GM19193 (cell line): Measurements from ENCODE around the gene DPM3.

Experiments
- POLR2A ChIP-seq: IDR thresholded peaks from 4 replicates; pipeline ENCODE4 v1.6.1; 2011; ENCODE audit not compliant: insufficient read depth, insufficient read length; ENCODE audit errors: extremely low read depth

The DPM3 gene

DNA sequence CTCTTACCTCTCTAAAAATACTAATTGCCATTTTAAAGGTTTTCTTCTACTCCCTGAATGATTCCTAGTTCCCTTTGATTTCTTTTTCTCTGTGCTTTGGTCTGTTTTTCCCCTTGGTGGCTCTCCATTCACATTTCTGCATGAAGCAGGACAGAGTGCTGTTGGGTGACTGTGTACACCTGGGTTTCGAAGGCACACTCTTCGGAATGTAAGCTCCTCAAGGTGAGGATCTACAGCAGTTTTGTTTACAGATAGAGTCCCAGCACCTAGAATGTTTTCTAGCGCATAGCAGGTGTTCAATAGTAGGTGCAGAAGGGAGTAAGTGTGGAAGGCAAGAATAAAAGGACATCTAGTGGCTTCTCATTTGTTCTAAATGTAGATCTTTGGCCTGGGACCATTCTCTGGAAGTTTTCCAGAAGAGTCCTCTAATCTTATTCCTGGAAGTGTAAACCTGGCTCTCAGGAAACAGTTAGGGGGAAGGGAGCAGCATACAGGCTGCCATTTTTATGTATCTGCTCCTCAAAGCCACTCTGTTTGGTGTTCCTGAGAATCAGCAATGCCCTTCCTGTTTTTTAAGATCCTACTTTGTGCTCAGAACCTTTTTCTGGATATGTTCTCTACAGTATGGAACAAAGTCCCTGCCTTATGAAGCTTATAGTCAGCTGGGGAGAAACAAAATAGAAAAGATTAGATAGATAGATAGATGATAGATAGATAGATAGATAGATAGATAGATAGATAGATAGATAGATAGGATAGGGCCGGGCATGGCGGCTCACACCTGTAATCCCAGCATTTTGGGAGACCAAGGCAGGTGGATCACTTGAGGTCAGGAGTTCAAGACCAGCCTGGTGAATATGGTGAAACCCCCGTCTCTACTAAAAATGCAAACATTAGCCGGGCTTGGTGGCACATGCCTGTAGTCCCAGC, 35.5 kb downstream of the DPM3 start:
- no peak for TF ChIP-seq POLR2A

DNA sequence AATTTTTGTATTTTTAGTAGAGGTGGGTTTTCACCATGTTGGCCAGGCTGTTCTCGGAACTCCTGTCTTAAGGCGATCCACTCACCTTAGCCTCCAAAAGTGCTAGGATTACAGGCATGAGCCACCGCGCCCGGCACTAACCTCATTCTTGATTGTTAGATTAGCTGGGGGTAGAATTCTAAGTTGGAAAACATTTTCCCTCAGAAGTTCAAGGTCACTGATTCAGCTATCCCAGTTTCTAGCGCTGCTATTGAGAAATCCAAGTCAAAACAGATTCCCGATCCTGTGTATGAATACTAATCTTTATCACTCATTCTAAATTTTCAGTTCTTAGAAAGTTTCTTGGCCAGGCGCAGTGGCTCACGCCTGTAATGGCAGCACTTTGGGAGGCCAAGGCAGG, 37.0 kb downstream of the DPM3 start:
- TF ChIP-seq POLR2A = no peak

- TF ChIP-seq POLR2A = no peak
Observed at GRCh38 chr1:155099331-155099730, 41.0 kb downstream of the DPM3 start.

DNA sequence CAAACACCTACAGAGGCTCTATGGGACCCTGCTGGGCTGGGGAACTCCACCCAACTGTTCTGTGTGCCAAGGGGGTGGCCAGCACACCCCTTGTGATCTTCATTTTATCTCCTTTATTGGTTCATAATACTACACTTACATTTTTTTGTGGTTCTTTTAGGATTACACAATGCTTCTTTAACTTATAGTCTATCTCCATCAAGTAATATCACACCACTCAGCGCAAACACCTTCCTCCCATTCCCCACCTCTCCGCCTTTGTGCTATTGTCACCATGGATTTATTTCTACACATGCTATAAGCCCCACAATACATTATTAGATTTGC, 45.7 kb downstream of the DPM3 start:
- no peak for TF ChIP-seq POLR2A

DNA sequence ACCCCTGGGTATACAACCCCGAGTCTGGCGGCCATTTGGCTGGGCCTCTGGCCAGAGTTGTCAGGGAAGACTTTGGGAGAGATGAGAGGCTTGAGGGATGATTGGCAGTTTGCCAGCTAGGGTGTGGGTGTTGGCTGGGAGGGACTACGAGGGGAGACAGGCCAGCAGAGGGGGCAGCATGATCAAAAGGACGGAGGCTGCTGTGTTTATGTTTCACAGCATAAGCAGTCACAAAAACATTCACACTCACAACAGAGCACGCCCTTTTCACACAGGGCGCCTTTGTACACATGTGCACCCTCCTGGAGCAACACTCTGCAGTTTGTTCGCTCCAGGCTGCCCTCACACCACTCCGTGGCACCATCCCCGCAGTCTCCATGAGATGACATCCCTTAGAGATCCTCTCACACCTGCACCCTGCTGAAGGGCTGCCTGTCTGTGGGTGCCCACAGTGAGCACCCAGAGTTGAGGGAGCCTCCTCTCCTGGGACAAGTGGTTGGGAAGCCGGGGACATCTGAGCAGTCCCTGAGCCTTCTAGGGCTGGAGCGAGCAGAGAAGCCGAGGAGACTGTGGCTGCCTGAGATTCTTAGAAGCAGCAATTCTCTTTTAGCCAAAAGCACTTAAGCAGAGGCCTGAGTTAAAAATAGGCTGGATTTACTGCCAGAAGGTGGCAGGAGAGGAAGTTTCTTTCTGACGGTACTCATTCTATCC, 46.3 kb downstream of the DPM3 start:
- no peak for TF ChIP-seq POLR2A

GRCh38 chr1:155092641-155093040, 47.7 kb downstream of the DPM3 start:
- TF ChIP-seq POLR2A = no peak

DNA sequence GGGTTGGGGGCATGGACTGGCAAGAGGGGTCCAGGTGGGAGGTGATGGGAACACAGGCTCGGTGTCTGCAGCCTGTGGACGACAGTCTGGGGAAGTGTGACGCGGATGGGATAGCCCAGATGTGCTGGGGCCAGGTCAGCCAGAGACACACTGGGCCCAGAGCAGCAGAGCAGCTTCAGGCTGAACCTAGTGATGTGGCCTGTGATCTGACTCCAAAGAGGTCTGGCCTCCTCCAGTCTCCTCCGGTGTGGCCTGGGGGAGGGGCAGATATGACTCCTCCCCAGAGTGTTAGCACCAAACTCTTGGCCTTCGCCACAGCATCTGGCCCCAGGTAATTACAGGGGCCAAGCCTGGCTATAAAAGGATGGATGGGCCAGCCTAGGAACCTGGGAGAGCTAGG, 48.2 kb downstream of the DPM3 start:
- no peak for TF ChIP-seq POLR2A

- TF ChIP-seq POLR2A = no peak
Observed at GRCh38 chr1:155091071-155092051, 49.0 kb downstream of the DPM3 start.
